Measurements from ENCODE around the gene TMEM256. TPM values are rescaled to one million over a fixed set of nuclear protein-coding genes. Genes with fewer than 3 reads are reported as not detected.

TMEM256 gene
- total RNA-seq, 1 donor from 2014 or later = 68.7 TPM

- DNase-seq (ENCODE audit: low spot score) = no peak
These were observed 49.5 kb downstream of the TMEM256 start for GRCh38 chr17:7354262-7354843.

Other genes with a start within 250 kb of the TMEM256 start
- 2.2 TPM for gene ASGR1, start 224.7 kb downstream of the TMEM256 start, total RNA-seq
- gene DLG4, start 184.3 kb downstream of the TMEM256 start, total RNA-seq = 16.0 TPM
- 1,052 TPM for gene ACADVL, start 184.2 kb downstream of the TMEM256 start, total RNA-seq
- gene DVL2, start 169.6 kb downstream of the TMEM256 start, total RNA-seq = 24.7 TPM
- gene PHF23, start 164.6 kb downstream of the TMEM256 start, total RNA-seq = 47.4 TPM
- gene GABARAP, start 161.6 kb downstream of the TMEM256 start, total RNA-seq = 468 TPM
- gene CTDNEP1, start 152.4 kb downstream of the TMEM256 start, total RNA-seq = 120 TPM
- 44.1 TPM for gene ELP5, start 151.9 kb downstream of the TMEM256 start, total RNA-seq
- gene CLDN7, start 141.6 kb downstream of the TMEM256 start, total RNA-seq = 5.6 TPM
- gene SLC2A4, start 122.4 kb downstream of the TMEM256 start, total RNA-seq = 8.1 TPM
- gene YBX2, start 109.5 kb downstream of the TMEM256 start, total RNA-seq = 2.3 TPM
- 503 TPM for gene EIF5A, start 96.5 kb downstream of the TMEM256 start, total RNA-seq
- gene GPS2, start 88.7 kb downstream of the TMEM256 start, total RNA-seq = 51.2 TPM
- gene NEURL4, start 74.8 kb downstream of the TMEM256 start, total RNA-seq = 25.4 TPM
- gene ACAP1, start 67.6 kb downstream of the TMEM256 start, total RNA-seq = 18.8 TPM
- gene KCTD11, start 51.9 kb downstream of the TMEM256 start, total RNA-seq = 11.9 TPM
- not detected for gene TMEM95, start 48.9 kb downstream of the TMEM256 start, total RNA-seq
- gene TNK1, start 23.0 kb downstream of the TMEM256 start, total RNA-seq = 0.71 TPM
- 42.6 TPM for gene PLSCR3, start 9.6 kb downstream of the TMEM256 start, total RNA-seq
- gene NLGN2, start 3.7 kb upstream of the TMEM256 start, total RNA-seq = 21.0 TPM
- gene SPEM1, start 16.2 kb upstream of the TMEM256 start, total RNA-seq = not detected
- not detected for gene SPEM2, start 21.5 kb upstream of the TMEM256 start, total RNA-seq
- gene SPEM3, start 24.8 kb upstream of the TMEM256 start, total RNA-seq = not detected
- gene TMEM102, start 31.3 kb upstream of the TMEM256 start, total RNA-seq = 3.2 TPM
- gene FGF11, start 35.4 kb upstream of the TMEM256 start, total RNA-seq = 2.4 TPM
- 6.8 TPM for gene CHRNB1, start 41.0 kb upstream of the TMEM256 start, total RNA-seq
- 72.5 TPM for gene ZBTB4, start 75.5 kb upstream of the TMEM256 start, total RNA-seq
- gene SLC35G6, start 77.3 kb upstream of the TMEM256 start, total RNA-seq = not detected
- gene POLR2A, start 80.3 kb upstream of the TMEM256 start, total RNA-seq = 102 TPM
- gene TNFSF12, start 145.0 kb upstream of the TMEM256 start, total RNA-seq = 43.0 TPM
- gene TNFSF13, start 154.7 kb upstream of the TMEM256 start, total RNA-seq = 26.3 TPM
- gene SENP3, start 157.8 kb upstream of the TMEM256 start, total RNA-seq = 48.7 TPM
- 286 TPM for gene CD68, start 175.5 kb upstream of the TMEM256 start, total RNA-seq
- 55.2 TPM for gene MPDU1, start 179.8 kb upstream of the TMEM256 start, total RNA-seq
- gene SOX15, start 186.0 kb upstream of the TMEM256 start, total RNA-seq = not detected
- 36.1 TPM for gene FXR2, start 210.8 kb upstream of the TMEM256 start, total RNA-seq
- gene SAT2, start 223.7 kb upstream of the TMEM256 start, total RNA-seq = 73.6 TPM
- gene SHBG, start 226.0 kb upstream of the TMEM256 start, total RNA-seq = 0.71 TPM
- 1.4 TPM for gene ATP1B2, start 246.8 kb upstream of the TMEM256 start, total RNA-seq